ENCODE results near the gene NCAN. TPM values are rescaled to one million over a fixed set of nuclear protein-coding genes. Genes with fewer than 3 reads are reported as not detected.

Gene NCAN
- total RNA-seq, 4 donors from 2014 or later, result not detected

DNA sequence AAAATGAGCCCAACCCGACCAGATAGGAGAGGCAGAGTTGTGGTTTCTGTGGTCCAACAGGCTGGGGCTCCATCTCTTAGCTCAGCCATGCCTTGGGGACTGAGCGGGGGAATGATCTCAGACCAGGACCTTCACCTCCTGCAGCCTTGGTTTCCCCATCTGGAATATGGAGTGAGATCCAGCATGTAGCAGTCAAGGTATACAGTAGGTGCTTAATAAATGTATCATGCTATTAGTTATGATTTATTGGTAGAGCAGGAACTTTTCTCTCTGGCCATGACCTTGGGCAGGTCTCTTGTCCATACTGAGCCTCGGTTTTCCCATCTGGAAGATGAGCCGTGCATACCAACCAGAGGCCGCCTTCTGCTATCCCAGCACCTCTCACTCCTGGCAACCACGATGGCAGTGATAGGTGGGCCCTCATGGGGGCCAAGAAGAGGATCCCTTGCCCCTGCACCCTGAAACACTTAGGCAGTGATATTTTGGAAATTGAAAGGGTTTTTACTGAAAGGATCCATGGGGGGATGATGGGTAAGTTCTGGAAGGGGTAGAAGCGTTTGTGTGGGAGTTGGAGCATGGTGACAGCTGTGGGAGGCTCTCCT, 52.2 kb downstream of the NCAN start:
- 76 to 81% methylated on average over 7 of the region's 7 CpGs for WGBS, 2 donors
- no peak overlapping the region for H3K4me3 ChIP-seq (ENCODE audit: low read depth, poor library complexity, severe bottlenecking)
- TF ChIP-seq, protein P1, sequence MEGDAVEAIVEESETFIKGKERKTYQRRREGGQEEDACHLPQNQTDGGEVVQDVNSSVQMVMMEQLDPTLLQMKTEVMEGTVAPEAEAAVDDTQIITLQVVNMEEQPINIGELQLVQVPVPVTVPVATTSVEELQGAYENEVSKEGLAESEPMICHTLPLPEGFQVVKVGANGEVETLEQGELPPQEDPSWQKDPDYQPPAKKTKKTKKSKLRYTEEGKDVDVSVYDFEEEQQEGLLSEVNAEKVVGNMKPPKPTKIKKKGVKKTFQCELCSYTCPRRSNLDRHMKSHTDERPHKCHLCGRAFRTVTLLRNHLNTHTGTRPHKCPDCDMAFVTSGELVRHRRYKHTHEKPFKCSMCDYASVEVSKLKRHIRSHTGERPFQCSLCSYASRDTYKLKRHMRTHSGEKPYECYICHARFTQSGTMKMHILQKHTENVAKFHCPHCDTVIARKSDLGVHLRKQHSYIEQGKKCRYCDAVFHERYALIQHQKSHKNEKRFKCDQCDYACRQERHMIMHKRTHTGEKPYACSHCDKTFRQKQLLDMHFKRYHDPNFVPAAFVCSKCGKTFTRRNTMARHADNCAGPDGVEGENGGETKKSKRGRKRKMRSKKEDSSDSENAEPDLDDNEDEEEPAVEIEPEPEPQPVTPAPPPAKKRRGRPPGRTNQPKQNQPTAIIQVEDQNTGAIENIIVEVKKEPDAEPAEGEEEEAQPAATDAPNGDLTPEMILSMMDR (IDR thresholded peaks at IDR 0.05), result no peak
- intact Hi-C loops (cut with DNase I; ENCODE audit: low total_unique reads), result no loop called here
- DNase-seq (ENCODE audit: low spot score in 2 of 2), result no peak

DNA sequence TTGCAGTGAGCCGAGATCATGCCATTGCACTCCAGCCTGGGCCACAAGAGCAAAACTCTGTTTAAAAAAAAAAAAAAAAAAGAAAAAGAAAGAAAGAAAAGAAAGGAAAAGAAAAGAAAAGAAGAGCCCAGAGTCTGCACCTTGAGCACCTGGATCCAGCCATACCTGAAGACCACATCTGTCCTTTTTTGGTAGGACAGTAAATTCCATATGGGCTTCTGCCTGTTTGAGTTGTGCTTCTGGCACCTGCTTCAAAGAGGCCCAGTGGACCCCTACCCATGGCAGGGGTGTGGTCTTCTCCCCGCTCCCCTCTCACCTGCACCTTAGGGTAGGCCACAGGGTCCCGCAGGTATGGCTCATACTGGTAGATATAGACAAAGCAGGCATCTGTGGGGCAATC, 55.5 kb downstream of the NCAN start:
- H3K4me3 ChIP-seq (ENCODE audit: low read depth, poor library complexity, severe bottlenecking), result no peak overlapping the region
- no peak for DNase-seq (ENCODE audit: low spot score in 2 of 2)
- intact Hi-C loops (cut with DNase I; ENCODE audit: low total_unique reads), result no loop called here
- 95 to 97% methylated on average over 3 of the region's 3 CpGs for WGBS, 2 donors
- TF ChIP-seq, protein P1 (IDR thresholded peaks at IDR 0.05), result no peak
- no peak for TF ChIP-seq POLR2A (IDR thresholded peaks at IDR 0.05)

DNA sequence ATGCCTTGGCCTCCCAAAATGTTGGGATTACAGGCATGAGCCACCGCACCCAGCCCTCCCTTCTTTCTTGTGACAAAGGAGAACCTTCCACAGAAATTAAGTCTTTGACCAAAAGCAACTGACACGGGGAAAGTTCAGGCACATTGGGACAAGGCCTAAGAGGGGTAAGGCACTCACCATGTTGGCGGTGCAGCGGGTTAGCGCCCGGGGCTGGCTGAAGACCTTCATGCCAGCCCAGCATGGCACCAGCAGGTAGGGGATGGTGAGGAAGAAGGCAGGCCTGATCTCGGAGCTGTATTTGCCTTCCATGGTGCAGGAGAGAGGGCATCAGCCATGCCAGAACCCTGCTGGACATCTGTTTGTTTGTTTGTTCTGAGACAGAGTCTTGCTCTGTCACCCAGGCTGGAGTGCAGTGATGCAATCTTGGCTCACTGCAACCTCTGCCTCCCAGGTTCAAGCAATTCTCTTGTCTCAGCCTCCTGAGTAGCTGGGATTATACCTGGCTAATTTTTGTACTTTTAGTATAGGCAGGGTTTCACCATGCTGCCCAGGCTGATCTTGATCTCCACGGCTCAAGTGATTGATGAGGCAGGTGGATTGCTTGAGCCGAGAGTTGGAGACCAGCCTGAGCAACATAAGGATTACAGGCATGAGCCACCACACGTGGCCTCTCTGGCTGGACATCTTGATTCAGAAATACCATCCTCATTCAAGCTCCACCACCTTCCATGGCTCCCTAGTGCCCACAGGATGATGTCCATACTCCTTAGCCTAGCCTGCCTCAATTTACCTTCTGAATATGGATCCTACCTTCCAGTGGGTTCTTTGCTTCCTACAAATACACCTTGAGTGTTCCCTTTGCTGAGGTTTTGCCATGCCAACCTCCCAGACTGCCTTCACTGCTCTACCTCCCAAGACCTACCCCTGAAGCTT, 57.0 kb downstream of the NCAN start:
- H3K4me3 ChIP-seq (ENCODE audit: low read depth, poor library complexity, severe bottlenecking), result no peak overlapping the region
- WGBS, 2 donors, result 76 to 82% methylated on average over 10 of the region's 10 CpGs
- TF ChIP-seq, protein P1 (IDR thresholded peaks at IDR 0.05), result no peak
- no peak for TF ChIP-seq POLR2A (IDR thresholded peaks at IDR 0.05)
- intact Hi-C loops (cut with DNase I; ENCODE audit: low total_unique reads), result no loop called here
- DNase-seq (ENCODE audit: low spot score in 2 of 2), result no peak

DNA sequence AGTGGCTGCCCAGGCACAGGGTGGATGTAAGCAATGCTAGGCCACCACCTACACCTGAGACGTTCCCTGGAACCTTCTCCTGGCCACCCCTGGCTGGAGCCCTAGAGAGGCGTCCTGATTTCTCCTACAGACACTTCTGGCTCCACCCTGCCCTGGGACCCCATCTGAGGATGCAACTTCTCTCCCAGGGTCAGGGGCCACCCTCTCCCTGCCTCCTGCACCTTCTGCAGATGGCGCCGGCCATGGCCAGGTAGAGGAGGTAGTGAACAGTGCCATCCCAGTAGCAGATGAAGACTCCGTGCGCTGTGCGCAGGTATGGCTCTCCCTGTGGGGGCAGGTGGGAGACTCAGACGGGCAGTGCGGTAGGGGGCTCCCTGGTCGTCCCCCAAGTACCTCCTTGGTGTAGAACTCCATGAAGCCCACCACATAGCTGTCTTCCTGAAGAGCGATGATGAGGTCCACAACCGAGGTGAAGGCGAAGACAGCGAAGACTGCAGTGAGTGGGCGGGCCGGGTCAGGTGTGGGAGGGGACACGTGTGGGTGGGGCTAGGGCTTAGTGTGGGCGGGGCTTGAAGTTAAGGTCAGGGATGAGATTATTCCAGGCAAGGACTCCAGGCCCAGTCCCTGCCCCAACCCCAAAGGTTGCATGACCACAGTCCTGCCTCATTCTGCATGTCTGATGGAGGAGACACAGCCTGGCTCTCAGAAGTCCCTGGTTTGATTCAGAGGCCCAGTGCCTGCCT, 58.4 kb downstream of the NCAN start:
- WGBS, 2 donors, result 68 to 72% methylated on average over 12 to 17 of the region's 18 CpGs
- intact Hi-C loops (cut with DNase I; ENCODE audit: low total_unique reads), result no loop called here
- TF ChIP-seq, protein P1 (IDR thresholded peaks at IDR 0.05), result no peak
- TF ChIP-seq POLR2A (IDR thresholded peaks at IDR 0.05), result no peak
- DNase-seq (ENCODE audit: low spot score in 2 of 2), result no peak
- H3K4me3 ChIP-seq (ENCODE audit: low read depth, poor library complexity, severe bottlenecking), result no peak overlapping the region

DNA sequence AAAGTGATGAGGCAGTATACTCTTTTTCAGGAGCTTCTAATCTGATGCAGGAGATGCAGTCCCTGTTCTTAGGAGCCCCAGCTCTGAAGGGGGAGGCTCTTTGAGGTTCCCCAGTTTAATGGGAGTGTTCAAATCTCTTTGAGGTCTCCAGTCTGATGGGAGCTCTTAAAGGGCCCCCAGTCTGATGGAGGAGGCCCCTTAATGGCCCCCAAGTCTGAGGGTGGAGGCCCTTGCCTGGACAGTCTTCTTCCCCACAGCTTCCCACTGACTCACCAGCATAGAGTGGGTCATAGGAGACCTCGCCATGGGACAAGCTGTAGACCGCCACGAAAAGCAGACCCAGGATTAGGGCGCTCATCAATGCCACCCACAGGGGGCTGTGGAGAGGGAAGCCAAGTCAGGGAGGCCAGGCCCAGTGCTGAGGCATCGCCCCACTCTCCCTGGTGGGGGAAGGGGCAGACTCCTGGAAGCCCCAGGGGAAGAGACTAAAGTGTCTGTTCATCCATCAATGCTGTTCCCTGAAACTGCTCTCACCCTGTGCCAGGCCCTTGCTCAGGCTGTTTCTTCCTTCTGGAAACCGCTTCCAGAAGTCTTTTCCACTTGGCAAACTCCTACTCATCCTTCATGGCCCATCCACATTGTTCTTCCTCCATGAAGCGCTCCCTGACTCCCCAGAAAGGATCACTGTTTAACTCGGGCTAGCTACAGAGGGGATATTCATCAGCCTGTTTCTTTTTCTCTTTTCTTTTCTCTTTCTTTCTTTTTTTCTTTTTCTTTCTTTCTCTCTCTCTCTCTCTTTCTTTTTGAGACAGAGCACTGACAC, 59.2 kb downstream of the NCAN start:
- TF ChIP-seq, protein P1 (IDR thresholded peaks at IDR 0.05), result no peak
- no peak for TF ChIP-seq POLR2A (IDR thresholded peaks at IDR 0.05)
- no peak for DNase-seq (ENCODE audit: low spot score in 2 of 2)
- intact Hi-C loops (cut with DNase I; ENCODE audit: low total_unique reads), result no loop called here
- H3K4me3 ChIP-seq (ENCODE audit: low read depth, poor library complexity, severe bottlenecking), result no peak overlapping the region
- 92 to 98% methylated on average over 8 of the region's 8 CpGs for WGBS, 2 donors
